Stimulated activated CD8-positive, alpha-beta memory T cell treated with anti-CD3 and anti-CD28 coated beads, Interleukin-7, amount 100 ng/mL, for 48 hours (primary cell): ENCODE measurements around the gene DGCR2.
"Not testable (repeated sequence)": the region's sequence is repeated elsewhere in the genome, so short reads cannot be mapped to it uniquely, and the experiment has no call there.

Experiments
- DNase-seq, 2 donors: peaks; one replicate each; pipeline ENCODE4 v3.0.0-alpha.2; 2020; ENCODE audit warnings: low read depth in 1 of 2; ENCODE audit errors: extremely low read depth in 1 of 2

DGCR2 gene

DNA sequence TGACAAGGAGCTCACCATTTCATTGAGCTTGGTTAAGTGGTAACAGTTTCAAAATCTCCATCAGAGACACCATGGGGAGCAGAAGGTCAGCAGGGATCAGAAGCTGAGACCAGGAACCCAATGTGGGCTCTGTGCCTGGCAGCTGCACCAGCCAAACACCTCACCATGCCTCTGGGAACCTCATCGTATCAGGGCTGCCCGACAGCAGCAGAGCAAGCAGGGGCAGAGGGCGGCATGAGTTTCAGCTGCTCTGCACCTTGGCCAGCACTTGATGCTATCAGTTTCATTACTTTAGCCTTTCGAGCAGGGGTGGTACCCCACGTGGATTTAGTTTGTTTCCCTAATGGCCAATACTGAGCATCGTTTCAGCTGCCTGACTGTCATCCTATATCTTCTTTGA lies 77.8 kb downstream of the DGCR2 start:
- DNase-seq = no peak

DNA sequence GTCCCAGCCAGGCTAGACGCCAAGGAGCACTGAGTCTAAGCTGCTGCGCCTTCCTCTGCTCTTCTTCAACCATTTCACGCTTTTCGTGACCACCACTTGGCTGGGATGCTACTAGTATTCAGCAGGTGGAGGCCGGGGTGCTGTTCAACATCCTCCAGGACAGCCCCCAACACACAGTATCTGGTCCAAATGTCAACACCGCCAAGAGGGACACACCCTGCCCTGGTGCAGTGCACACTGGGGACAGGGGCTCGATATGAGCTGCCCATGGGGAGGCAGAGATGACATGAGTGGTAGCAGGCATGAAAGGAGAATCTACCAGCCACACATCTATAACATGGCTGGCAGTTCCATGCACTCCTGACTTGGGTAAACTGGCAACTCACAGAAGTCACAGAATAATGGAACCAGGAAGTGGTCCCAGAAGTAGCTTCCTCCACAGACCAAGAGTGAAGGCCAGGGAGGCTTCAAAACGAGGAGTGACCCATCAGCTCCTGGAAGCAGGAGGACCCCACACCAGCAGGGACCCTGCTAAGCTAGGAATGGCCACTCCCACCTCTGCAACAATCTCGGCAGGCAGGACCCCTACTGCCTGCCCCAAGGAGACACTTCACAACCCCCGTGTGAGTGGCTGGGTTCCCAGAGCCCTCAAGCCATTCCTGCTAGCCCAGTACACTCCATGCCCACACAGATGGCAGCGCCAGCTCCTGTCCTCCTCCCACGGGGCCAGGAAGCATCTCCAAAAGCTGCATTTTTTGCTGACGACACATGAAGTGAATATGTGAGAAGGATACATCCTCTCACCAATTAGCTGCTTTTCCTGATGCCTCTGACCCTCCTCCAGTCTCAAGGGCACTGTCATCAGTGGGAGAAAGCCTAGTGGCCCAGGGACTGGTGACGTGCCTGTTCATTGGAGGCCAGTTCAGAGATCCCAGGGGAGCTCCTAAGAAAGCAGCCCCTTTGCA lies 78.8 kb downstream of the DGCR2 start:
- DNase-seq = no peak

DNA sequence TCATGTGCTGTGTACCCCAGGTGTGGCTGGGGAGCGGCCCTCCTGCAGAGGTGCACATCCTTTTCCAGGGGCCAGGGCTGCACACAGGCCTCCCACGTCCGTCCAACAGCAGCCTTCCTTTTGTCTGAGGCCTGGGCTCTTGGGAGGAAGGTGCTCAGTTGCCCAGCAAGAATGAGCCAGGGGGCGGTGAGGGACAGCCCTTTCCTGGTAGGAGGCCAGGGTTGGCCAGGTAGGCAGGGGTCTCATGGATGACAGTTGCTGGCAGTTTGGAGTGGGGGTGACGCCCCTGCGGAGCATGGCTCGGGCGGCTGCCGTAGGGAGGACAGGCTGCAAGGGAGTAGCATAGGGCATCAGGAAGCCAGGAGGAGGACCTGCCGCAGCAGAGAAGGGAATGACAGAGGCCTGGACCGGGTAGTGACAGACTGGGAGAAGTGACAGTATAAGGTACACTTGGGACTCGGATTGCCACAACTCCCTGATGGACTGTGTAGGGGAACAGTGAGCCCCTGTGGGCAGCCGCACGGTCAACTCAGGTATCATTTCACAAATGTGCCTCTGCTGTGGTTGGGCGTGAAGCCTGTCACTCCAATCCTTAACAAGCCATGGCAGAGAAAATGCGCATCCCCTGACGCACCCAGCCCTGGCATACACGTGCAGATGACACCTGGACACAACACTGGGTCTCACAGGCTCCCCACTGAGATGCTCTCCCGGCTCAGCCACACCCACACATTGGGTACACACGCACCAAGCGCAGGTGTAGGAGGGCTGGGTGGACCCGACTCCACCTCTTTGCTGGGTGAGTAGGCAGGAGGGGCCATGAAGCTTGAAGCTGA lies 79.7 kb downstream of the DGCR2 start:
- DNase-seq = no peak

DNA sequence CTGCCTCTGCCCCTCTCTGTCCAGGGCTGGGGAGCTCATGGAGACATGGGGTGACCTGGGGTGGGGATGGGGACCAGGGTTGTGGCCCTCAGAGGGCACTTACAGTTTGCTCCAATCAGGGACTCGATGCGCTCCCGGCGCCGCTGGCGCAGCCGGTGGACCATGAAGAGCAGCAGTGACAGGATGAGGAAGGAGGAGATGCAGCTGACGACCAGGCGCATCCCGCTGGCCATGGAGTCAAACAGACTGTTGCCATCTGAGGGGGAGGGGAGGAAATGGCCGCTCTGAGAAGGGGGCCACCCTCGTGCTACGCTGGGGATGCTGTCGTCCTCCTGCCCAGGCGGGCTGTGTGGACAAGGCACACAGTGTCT lies 80.5 kb downstream of the DGCR2 start:
- no peak for DNase-seq

DNA sequence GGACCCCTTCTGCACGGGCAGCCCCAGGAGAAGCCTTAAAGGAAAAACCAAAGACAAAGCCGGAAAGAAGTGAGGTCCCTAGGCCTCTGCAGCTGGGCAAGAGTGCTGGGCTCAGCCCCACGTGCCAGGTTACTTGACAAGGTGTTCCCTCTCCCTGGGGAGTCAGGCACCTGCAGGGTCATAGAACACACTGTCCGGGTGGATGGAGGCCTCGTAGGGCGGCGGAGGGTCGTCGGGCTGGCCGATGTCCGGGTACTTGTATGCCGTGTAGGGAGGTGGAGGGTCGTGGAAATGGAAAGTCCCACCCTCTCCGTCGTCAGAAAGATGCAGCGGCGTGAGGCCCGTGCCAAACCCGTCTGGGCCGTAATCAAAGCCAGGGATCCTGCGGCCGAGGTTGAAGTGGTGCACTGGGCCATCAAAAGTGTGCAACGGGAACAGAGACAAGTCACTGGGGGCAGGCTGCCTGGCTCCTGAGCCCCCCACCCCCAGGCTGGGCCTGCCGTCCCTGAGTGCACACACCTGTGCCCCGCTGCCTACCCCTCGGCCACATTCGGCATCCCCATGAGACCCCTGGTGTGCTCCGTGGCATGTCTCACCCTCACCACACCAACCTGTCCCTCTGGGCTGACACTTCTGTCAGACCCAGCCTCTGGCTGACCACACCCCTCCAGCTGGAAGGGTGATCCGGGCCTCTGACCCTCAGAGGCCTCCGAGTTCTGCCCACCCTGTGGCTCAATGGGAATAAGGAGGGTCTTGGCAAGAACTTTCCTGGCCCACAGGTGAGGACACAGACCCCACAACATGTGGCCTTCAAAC lies 81.1 kb downstream of the DGCR2 start:
- DNase-seq = no peak

DNA sequence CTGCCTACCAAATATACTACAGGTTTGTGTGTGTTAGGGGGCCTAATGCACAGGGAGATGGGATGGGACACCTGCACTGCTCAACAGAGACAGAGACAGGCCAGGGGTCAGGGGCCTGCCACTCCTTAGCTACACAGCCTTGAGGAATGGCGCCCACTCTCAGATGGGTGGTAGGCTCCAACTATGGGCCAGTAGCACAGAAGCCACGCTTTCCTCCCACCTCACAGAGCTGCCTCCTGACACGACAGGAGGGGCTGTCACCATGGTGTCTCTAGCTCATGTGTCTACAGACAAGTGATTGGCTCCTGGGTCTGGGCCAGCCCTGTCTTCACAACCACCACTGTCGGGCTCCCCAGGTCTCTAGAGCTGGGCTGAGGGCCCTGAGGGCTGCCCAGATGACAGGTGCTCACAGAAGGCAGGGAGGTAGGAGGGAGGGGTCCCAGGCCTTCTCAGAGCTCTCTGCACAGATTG lies 81.8 kb downstream of the DGCR2 start:
- no peak for DNase-seq

DNA sequence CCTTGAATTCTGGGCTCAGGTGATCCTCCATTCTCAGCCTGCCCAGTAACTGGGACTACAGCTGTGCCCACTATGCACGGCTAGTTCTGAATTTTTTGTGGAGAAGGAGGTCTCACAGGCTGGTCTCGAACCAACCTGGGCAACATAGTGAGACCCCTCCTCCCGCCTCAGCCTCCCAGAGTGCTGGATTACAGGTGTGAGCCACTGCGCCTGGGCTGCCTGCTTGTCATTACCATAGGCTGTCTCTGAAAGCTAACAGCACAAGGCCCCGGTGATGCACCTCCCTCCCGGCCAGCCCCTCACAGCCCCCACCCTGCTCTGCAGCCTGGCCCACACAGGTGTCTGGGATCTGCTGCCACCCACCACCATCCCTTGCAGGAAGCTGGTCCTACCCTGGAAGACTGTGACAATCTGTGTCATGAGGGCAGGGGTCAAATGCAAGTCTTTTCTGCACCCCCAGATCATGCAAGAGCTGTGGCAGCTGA lies 82.4 kb downstream of the DGCR2 start:
- no peak for DNase-seq

DNA sequence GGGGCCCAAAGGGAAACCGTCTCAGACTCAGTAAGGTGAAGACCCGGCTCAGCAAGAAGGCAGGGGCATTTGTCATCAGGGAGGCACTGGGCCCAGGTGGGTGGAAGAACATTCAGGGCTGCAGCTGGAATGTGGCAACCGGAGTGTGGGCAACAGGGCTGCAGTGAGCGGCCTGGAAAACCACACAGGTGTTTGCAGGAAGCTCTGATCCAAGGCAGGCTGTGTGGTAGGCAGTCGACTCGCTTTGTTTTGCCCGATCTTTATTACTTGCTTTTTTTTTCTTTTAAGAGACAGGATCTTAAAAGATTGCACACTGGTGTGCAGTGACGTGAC lies 82.8 kb downstream of the DGCR2 start:
- DNase-seq = no peak

DNA sequence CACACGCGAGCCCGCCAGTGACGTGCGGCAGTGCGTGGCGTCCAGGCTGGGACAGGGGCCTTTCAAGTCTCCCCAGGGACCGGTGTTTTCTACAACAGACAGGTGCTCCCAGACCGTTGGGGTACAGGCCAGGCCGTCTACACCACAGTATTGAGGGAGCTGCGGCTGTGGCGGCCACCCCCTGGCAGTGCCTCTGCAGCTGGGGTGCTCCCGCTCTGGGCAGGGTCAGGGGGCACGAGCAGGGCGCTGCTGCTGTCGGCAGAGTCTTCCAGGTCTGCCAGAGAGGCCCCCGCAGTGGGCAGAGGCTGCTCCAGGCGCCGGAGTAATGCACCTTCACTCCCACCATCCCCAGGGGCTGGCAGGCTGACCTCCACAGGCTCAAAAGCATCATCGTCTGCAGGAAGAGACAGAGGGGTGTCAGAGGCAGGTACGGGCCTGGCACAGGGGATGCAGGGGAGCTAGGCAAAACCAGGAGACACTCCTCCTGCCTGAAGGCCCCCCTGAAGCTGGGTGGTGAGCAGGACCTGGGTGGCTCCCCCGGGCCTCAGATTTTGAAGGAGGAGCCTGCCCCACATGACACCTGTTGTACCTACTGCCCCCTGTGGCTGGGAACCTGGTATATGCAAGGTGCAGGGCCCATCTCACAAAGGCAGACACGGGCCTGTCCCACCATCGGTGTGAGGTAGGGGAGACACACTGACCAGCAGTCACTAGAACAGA lies 83.3 kb downstream of the DGCR2 start:
- DNase-seq = no peak

DNA sequence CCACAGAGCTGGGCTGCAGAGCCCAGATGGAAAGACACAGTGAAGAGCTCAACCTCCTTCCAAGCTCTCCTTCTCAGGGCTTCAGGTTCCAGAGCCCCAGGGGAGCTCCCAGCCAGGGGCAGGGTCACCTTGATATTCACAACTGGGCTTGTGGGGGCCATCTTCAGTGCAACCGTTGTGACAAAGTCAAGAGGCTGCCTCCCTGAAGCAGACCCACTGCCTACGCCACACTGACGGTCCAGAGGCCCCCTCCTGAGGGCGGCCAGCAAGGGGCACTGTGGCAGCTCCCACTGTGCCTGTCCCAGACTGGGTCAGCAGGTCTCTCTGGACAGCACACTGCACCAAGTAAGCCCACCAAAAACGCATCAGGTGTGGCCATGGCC lies 84.1 kb downstream of the DGCR2 start:
- no peak for DNase-seq

DNA sequence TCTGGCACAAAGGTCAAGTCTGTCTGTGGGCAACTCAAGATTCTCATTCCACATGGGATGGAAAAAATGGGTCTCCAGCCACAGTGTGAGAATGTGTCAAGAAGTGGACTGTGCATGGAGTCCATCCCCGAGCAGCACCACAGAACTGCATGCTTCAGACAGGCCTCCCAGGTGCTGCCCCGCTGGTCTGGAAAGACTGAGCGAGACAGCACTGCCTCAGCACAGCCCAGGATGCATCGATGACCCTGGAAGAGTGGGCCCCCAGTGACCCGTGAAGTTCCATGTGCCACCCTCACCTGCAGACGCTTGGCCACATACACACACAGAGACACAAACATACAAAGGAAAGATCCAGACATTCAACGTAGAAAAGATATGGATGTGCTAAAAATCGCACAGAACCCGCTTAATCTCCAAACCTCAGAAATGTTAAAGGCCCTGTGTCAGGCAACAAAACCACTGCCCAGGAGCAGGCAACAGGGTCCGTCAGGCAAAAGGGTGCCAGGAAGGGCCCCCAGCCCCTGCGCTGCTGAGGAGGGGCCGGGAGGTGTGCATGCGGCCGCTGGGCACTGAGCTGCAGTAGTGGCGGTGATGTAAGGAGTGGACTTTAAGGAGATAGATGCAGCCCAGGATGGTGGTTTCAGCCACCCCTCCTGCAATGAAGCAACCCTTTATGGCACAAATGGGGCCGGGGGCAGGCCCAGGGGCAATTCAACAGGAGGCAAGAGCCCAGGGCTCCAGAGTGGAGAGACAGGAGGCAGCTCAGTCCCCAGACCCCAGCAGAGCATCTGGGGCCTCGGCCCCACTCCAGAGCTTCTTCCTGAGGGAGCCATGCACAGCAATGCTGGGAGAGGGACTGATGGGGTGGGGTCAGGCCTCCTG lies 84.7 kb downstream of the DGCR2 start:
- no peak for DNase-seq

DNA sequence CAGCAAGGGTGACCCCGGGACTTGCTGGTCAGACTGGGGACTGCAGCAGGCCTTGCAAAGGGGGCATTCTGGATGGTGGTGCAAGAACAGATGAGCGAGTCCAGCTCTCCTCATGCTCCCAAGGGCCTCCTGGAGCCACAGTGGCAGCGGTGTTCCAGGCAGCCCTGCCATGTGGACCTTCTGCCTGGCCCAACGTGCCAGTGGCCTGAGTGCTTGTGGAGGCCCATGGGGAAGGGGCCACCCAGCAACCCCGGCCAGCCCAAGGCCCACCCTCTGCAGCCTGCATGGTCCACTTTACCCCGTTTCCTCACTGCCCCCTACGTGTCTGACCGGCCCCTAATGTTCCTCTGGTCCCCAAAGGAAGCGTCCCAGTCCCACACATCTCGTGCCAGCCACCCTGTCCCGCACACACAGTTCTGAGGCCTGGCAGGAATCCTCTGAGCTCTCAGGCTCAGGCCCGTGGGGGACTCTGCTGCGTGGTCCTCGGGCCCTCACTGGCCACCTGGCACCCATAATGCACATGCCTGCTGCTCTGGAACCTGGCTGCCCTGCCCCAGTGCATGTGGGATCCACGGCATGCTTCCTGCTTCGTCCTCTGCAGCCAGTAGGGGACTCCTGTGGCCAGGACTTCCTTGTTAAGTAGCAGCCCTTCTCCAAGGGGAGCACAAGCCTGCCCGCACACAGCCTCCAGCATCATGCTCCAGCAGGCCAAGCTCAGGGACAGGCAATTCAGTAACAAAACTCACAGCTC lies 85.5 kb downstream of the DGCR2 start:
- DNase-seq = no peak

DNA sequence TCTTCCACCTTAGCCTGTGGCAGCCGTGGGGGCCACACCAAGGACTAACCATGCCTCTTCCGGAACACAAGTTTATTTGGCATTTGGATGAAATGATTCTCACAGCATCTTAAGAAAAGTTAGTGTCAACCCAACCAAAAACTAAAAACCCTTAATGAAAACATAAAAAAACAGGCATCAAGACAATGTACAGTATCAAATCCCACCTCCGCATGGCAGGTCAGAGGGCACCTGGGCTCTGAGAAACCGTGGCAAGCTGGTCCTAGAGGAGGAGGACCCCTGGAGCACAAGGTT lies 86.0 kb downstream of the DGCR2 start:
- DNase-seq = no peak

DNA sequence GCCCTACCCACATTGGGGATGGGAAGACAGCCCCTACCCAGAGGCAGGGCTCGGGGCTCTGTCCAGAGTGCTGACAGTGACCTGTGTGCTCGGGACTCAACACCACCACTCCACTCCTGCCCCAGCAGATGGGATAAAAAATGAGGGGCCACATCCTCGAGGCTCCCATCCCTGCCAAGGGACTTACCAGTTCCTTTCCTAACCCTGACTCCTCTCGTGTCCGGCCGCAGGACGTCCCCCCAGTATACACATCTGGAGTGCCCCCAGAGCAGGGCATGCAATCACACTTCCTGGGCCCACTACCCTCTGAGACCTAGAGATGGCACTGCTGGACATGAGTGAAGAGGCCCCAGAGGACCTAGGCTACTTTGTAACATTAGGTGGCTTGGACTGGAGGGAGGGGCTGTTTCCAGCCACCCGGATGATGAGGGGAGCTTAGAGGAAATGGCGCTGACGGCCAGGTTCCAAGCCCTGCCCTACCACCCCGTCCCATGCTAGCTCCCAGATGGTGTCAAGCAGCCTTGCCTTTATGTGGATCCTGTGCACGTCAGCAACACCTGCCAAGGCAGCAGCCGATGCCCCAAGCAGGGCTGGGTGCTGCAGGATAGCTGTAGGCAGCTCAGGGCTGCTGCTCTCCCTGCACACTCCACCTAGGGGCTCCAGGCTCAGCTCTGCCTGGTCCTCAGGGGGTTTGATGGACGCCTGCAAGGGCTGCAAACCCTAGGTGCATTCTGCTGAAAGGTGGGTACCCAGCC lies 86.6 kb downstream of the DGCR2 start:
- DNase-seq = no peak

DNA sequence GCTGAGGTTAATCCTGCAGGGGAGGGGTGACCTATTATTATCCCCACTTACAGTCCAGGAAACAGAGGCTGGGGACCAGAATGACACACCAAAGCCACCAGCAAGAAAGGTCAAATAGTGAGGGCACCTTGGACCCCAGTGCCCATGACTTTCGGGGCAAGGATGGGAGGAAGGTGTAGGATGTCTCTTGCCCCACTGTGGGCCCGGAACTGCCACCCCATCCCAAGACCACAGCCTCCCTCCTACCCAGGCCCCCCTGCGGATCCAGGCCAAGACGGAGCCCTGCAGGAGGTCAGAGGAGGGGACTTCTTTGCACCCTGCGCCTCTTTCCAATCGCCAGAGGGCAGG lies 87.1 kb downstream of the DGCR2 start:
- DNase-seq = not testable (repeated sequence)

DNA sequence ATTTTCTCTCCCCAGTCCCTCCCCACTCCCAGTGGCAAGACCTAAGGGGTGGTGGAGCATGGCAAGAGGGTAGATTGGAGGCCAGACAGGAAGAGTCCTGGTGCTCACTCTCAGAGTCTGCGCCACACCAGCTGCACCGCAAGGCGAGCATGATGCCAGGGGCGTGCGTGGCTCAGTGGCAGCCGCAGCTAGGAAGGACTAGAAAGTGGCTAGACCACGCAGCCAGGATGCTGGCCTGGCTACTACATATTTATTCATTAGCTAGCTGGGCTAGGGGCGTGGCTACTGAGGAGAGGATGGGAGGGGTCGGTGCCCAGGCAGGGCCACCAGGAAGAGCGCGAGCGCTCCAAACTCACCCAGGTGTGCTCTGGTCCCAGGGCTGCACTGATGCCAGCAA lies 87.5 kb downstream of the DGCR2 start:
- DNase-seq = not testable (repeated sequence)

DNA sequence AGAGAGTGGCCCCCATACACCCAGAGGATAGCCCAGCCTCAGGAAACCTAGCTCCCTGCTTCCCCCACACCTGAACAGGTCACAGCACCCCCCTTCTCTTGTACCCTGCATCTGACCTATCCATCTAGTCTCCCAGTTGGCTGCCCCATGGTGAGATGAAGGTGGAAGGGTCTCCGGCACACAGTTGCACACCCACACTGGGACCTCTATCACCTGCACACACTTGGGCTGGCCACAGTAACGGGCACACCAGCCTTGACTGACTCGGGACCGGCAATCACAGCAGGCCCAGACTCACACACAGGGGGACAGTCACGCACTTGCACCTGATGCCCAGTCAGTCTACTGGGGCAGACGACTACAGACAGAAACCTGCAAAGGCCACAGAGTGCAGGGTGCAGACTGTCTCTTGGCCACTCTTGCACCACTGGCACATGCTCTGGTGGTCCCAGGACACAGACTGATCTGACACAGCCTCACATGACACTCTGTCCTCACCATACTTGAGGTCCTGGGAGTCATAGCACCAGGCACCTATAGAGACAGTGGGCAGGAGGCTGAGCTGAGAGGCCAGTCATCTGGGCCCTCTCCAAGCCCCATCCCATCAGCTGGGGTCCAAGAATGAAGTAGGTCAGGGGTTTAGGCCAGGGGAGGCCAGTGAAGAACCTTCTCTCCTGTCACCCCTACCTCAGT lies 88.0 kb downstream of the DGCR2 start:
- DNase-seq = not testable (repeated sequence)

DNA sequence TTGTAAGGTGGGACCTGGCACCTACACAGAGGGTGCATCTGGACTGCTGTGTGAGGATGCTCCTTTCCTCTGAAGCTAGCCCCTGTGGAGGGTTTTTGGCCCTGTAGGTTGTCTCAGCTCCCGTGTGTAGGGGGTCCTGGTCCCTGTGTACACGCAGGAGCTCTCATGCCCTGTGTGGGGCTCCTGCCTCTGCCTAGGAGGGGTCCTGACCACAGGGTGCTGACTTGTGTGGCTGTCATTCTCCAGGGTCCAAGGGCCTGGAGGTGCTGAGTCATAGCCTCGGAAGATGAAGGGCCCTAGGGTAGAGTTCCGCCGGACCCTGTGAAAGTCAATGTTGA lies 88.7 kb downstream of the DGCR2 start:
- not testable (repeated sequence) for DNase-seq
